Activated CD8-positive, alpha-beta memory T cell treated with anti-CD3 and anti-CD28 coated beads, Interleukin-2, amount 50 U/mL, for 24 hours (primary cell): Measurements from ENCODE around the gene NRXN2.
"Not testable (repeated sequence)": the region's sequence is repeated elsewhere in the genome, so short reads cannot be mapped to it uniquely, and the experiment has no call there.

Experiments used
- DNase-seq: peaks from one replicate; pipeline ENCODE4 v3.0.0-alpha.2; 2020; ENCODE audit errors: extremely low read depth

NRXN2 gene

DNA sequence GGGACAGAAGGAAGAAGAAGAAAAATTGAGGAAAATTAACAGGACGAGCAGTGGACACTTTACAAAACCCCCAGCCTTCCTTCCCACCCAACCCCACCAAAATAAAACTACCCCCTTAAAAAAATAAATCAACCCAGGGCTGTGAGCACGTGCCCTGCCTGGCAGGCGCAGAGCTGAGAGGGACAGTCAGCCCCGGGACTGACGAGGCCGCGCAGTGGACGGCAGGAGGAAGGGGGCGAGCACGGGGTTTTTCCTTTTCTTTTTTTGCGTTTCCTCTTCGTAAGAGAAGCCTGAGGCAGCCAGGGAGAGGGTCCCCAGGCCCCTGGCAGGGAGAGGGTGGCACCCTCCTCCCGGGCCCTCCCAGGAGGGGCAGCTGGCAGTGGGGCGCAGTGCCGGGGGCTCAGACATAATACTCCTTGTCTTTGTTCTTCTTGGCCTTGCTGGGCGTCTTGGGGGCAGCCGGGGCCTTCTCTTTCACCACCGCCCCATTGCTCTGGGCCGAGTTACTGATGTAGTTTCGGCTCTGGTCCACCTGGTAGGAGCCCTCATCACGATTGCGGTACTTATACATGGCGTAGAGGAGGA, 116.1 kb downstream of the NRXN2 start:
- no peak for DNase-seq

DNA sequence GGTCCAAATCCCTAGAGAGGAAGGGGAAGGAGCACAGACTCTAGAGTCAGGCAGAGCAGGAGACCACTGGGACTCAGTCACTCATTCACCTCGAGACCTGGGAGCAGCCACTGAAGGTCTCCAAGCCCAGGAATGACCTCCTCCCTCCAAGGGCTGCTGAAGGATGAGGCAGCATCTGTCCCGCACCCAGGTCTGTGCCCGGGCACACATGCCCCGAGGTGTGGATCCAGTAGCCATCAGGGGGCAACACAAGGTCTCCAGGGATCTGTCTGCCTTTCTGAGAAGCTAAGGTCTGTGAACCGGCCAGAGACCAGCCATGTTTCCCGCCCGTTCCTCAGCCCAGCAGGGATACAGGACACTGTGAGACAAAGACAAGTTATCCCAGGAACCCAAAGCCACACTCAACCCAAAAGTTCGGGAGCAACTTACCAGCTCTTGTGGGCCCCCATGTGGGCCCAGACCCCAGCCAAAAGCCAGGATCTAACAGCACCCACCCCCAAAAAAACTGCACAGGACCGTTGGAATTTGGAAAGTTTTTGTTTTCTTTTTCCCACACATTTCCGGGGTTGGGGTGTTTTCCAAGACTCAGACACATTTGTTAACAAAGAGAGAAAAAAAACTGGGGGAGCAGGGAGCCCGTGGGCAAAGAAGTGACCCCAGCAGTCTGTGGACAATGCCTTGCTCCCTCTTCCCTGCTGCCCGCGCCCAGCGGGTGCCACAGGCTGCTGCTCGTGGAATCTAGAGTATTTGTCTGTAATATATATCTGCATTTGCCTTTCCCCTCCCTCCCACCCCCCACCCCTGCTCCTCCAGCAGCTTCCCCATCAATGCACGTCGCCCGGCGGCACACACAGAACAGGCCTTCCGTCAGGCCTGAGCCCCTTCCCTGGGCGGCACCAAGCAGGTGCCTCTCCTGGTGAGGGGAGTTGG, 117.1 kb downstream of the NRXN2 start:
- no peak for DNase-seq

DNA sequence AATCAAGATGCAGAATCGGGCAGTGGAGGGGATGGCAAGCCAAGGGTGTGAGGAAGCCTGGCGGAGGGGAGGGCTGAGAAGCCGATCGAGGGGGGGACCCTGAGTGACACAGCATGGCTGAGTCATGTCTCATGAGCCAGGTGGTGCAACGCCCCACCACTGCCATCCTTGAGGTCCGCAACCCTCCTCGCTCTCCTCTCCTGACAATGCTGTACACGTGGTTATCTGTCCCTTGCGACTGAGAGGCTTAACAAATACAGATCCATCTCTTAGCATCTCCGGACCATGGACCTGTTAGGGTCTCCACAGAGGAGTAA, 117.8 kb downstream of the NRXN2 start:
- no peak for DNase-seq

DNA sequence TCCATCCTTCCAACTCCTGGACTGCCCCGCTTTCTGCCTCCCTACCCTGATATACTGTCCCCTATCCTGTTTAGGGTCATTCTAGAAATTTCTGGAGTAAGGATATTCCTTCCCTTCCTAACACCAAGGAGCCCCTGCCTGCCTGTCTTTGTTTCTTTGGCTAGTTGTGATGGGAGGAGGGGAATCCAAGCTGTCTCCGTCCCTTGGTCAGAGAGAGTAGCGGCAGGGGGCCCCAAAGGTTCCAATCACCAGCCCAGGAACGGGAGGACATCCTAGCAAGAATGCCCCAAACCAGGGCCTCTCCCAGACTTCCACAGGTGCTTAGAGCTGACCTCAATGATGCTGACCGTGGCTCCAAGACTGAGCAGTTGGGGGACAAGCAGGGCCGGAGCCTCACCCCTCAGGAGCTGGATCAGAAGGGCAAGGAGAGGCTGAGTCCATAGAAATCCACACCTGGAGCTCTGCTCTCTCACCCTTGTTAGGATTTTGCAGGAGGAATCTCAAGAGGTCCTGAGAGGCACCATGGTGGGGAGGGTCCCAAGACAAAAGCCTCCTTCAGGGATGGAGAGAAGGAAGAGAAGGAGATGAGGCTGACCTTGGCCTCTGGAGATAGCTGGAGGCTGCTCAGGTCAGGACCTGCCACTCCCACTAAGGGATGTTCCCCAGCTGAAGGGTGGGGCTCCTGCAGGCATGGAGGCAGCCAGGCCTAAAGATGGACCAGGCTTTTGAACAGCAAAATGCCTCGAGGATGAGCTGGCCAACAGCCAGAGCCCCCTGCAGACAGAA, 118.3 kb downstream of the NRXN2 start:
- no peak for DNase-seq

DNA sequence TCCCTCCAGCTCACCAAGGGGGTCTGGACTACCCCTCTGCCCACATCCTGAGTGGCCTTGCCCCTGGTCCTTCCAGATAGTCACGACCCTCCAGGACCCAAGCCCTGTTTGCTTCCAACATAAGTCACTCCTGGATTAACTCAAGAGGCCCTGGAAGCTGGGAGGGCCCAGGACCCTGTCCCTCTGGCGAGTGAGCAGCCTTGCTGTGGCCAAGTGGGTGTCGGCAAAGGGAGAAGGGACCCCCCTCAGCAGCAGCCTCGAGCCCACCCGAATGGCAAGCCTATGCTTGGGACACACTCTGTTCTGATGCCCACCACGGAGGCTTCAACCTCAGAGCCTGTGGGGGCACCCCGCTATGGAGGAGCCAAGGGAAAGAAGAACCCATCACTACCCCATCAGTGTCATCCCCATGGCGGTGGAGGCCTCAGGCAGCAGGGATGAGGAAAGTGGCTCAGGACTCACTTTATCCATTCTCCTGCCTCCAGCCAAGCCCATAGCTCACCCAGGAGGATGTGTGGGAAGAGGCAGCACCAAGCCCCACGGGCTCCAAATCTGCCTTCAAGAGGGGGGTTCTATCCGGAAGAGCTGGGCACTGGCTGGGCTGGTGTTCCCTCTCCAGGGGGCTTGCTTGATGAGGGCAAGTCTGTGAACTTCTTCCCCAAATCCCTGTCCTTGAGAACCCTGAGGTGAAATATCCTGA, 119.4 kb downstream of the NRXN2 start:
- no peak for DNase-seq

DNA sequence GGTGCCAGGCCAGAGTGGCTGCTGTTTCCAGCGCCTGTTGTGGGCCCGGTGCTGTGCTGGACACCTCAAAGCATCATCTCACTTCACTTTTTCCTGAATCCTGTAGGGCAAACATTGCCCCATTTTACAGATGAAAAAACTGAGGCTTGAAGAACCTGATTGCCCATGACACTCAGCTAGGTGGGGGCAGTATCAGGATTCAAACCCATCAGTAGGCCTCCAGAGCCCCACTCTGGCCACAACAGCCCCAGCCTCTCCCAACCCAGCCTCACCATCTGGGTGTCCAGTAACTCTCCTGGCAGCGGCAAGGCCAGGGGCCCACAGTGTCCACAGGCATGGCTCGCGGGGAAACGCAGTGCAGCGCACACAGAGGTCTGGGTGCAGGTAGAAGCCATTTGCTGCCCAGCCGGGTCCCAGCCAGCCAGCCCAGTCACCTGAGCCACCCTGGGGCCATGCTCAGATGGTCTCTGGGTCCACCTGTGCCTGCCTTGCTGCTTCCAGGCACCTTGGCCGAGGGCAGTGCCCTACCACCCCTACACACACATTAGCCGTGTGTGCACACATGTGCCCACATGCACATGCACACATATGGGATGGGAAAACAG, 120.4 kb downstream of the NRXN2 start:
- DNase-seq: no peak

DNA sequence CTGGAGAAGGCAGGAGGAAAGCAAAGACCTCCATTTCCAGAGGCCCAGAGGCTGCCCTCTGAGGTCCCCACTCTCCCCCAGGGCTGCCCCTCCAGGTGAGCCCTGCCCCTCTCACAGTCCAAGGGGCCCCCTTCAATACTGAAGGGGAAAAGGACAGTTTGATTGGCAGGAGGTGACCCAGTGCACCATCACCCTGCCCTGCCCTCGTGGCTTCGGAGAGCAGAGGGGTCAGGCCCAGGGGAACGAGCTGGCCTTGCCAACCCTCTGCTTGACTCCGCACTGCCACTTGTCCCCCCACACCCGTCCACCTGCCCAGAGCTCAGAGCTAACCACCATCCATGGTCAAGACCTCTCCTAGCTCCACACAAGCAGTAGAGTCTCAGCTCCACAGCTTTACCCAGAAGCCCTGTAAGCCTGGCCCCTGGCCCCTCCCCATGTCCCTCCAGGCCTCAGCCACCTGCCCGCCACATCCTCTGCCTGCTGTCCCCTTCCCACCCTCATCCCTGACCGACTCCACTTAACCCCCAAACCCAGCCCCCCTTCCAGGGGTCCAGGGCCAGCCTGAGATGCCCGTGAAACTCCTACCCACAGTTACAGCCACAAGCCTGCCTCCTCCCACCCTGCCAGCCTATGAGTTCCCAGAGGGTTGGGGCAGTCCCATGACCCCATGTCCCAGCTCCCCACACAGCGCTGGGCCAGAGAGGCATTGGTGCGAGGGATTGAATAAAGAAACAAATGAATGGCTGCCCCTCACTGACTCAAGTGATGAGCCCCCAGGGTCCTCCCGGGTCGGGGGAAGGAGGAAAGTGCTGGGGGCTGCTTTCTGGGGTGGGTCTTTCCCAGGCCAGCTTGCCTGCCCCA, 121.2 kb downstream of the NRXN2 start:
- no peak for DNase-seq

DNA sequence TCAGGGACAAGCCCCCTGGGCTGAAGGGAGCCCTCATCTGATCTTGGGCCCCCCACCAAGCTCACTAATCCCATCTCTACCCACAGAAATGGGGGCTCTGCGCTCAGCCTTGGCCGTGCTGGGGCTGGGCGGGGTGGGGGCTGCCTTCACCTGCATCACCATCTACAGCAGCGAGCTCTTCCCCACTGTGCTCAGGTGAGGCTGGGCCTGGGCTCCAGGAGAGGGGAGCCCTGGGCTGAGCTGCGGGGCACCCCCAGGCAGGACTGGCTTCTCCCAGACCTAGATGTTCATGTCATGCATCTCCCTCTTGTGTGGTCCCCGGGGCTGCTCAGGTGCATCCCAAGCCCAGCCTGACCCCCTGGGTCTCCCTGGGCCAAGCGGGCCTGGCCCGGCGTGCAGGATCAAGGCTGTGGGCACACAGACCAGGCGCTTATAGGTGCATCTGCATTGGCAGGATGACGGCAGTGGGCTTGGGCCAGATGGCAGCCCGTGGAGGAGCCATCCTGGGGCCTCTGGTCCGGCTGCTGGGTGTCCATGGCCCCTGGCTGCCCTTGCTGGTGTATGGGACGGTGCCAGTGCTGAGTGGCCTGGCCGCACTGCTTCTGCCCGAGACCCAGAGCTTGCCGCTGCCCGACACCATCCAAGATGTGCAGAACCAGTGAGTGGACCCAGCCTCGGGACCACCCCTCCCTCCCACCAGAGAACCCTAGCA, 122.6 kb downstream of the NRXN2 start:
- DNase-seq: no peak

DNA sequence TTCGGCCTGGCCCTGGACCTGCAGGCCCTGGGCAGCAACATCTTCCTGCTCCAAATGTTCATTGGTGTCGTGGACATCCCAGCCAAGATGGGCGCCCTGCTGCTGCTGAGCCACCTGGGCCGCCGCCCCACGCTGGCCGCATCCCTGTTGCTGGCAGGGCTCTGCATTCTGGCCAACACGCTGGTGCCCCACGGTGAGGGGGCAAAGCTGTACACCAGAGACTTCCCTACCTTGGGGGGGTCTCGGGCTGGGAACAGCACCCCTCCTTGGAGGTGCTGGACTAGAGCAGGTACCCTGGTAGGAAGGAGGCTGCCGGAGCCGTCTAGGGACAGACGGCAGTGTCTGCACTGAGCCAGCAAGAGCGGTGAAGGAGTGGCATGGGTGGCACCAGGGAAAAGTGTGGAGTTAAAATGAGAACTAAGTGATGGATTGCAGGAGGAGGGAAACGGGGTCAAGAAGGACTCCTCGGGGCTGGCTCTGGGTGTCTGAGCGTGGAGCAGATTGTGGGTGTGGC, 123.2 kb downstream of the NRXN2 start:
- DNase-seq: no peak

DNA sequence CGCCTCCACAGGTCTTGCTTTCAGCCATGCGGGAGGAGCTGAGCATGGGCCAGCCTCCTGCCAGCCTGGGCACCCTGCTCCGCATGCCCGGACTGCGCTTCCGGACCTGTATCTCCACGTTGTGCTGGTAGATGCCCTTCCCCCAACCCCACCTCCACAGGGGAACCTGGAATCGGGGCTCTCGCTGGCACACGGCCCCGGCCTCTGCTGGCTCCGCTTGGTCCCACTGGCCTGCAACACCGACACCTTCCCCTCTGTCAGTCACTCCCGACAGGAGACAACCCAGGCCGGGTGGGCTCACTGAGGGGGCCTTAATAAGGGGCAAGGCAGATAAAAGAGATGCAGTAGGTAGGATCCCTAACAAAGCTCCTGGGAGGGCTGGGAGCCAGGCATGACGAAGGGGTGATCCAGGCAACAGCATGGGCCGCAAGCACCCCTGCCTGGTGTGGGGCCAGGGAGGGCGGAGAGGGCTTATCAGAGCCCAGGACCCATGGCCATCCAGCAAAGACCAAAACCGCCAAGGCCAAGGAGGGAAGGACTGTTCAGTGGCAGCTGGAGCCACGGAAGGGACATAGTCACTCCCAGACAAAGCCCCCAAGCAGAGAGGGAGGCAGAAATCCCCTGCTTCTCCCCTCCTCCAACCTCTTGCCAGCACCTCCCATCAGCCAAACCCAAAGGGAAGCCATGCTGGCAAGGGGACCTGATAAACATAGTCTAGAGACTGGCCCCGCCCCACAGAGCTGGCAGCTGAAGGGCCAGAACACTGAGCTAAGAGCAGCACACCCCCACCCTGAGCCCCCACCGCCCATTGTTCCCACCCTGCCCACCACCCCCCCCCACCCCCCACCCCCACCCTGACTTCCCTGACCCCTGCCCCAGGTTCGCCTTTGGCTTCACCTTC, 124.0 kb downstream of the NRXN2 start:
- DNase-seq: no peak

DNA sequence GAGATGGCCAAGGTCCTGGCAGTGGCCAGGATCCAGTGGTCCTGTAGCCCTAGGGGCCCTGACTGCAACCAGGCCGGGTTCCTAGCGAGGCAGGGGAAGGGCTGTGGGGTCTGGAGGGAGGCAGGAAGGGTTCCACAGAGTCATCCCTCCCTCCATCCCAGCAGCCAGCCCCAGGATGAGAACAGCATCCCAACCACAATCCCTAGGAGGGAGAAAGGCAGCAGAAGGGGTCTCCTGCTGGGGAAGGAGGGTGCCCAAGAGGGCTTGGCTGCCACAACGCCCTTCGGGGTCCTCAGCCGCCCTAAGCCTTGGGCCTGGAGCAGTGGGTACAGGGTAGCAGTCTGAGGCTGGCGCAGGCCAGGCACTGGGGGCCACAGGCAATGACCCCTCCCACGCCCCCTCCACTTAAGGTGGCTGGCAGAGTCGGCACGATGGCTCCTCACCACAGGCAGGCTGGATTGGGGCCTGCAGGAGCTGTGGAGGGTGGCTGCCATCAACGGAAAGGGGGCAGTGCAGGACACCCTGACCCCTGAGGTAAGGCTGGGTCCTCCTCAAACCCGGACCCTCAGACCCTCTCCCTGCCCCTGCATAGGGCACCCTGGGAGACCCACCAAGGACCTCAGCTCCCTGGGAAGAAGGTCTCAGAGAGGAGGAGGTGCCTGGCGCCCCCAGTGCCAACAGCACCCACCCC, 124.7 kb downstream of the NRXN2 start:
- no peak for DNase-seq

DNA sequence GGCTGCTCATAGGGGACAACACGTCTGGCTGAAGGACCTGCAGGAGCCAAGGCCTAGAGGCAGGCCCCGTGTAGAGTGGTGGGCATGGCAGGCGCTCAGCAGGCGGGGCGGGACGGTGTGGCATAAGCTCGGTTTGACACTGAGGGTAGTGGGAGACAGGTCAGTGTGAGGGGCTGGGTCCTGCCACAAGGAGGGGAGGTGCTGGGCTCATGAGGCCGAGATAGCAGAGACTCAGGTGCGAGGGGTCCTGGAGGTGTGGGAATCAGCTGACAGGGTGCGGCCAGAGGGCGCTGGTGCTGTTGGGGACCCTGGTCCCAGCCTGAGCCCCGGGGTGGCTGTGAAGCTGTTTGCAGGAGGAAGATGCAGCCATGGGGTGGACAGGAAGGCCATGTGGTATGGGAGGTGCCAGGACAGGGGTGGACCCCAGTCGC, 125.3 kb downstream of the NRXN2 start:
- no peak for DNase-seq

DNA sequence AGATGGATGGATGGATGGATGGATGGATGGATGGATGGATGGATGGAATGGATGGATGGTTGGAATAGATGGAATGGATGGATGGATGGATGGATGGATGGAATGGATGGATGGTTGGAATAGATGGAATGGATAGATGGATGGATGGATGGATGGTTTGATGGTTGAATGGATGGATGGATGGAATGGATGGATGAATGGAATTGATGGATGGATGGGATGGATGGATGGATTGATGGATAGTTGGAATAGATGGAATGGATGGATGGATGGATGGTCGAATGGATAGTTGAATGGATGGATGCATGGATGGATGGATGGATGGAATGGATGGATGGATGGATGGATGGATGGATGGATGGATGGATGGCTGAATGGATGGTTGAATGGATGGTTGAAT, 127.1 kb downstream of the NRXN2 start:
- not testable (repeated sequence) for DNase-seq

DNA sequence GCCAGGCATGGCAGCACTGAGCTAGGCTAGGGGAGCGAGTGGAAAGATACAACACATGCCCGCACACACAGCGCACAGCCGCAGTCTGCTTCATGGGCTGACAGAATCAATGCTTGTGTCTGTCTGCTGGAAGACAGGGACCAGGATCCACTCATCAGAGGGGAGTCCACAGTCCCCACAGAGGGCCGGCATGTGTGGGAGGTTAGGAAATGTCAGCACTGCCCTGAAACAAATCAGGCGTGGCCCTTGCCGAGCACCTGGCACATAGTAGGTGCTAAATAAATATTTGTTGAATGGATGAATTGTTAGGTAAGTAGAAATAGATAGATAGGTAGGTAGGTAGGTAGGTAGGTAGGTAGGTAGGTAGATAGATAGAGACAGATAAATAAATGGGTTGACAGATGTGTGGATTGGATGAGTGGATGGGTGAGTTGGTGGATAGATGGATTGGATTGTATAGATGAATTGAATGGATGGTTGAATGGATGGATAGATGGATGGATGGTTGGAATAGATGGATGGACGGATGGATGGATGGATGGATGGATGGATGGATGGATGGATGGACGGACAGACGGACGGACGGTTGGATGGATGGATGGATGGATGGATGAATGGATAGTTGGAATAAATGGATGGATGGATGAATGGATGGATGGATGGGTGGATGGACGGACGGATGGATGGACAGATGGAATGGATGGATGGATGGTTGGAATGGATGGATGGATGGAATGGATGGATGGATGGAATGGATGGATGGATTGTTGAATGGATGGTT, 128.6 kb downstream of the NRXN2 start:
- DNase-seq: no peak

DNA sequence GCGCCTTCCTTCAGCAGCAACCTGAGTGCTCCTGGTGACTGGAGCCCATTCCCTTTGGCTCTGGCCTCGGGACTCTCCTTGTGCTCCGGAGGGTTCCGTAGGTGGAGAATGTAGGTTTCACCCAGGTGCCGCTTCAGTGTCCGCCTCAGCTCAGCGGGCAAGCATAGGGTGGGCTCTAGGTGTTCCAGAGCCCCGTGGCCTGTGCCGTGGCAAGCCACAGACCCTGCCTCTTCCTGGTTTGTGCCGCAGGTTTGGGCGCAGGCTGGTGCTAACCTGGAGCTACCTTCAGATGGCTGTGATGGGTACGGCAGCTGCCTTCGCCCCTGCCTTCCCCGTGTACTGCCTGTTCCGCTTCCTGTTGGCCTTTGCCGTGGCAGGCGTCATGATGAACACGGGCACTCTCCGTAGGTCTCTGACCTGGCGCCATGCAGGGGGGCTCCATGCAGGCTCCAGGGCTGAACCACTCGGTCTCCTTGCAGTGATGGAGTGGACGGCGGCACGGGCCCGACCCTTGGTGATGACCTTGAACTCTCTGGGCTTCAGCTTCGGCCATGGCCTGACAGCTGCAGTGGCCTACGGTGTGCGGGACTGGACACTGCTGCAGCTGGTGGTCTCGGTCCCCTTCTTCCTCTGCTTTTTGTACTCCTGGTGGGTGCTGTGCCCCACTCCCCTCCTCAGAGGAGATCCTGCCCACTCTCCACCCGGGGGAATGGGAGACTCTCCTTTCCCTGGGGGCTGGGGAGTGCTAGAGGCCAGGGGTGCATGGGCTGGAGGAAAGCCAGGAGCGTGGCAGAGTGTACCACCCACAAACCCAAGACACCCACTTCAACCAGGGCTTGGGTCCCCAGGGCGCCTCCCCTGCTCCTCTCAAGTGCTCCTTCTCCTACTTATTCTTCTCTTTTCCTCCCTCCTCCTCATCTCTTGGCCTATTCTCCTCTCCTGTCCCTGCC, 129.6 kb downstream of the NRXN2 start:
- DNase-seq: no peak

DNA sequence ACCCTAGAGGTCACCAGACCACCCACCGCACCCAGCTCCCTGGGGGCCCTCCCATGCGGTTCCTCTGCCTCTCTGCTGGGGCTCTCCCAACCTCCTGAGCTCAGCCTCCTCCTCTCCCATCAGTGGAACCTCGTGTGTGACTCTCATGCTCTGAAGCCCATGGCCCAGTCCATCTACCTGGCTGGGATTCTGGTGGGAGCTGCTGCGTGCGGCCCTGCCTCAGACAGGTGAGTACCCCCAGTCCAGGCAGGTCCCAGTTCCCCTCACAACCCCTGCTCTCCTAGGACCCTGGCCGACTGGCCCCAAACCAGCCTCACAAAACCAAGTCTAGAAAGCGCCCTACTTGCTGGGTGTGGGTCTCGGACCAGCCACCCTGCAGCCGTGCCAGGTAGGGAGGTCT, 130.3 kb downstream of the NRXN2 start:
- DNase-seq: no peak
